ENCODE measurements around the gene ICE1. TPM values are rescaled to one million over a fixed set of nuclear protein-coding genes. Genes with fewer than 3 reads are reported as not detected.
"Not testable (repeated sequence)": the region's sequence is repeated elsewhere in the genome, so short reads cannot be mapped to it uniquely, and the experiment has no call there.

The ICE1 gene
- total and polyA plus RNA-seq, 2 donors = 11.1 to 20.3 TPM

GRCh38 chr5:5394384-5394986, 28.0 kb upstream of the ICE1 start:
- not testable (repeated sequence) for H3K4me1 ChIP-seq (ENCODE audit: control insufficient read depth in 2 of 2, insufficient read depth in 2 of 2, low read length in 2 of 2); H3K4me3 ChIP-seq (ENCODE audit: low read length in 2 of 2); DNase-seq (ENCODE audit: low read depth in 6 of 9, low spot score in 9 of 9); H3K36me3 ChIP-seq (ENCODE audit: control insufficient read depth in 2 of 2, insufficient read depth in 2 of 2, low read length in 1 of 2); H3K27ac ChIP-seq (ENCODE audit: low read depth in 1 of 2, low read length in 1 of 2); H3K27me3 ChIP-seq (ENCODE audit: control insufficient read depth in 2 of 2, insufficient read depth in 1 of 2, low read length in 1 of 2); H3K9me3 ChIP-seq (ENCODE audit: control insufficient read depth in 2 of 2, insufficient read depth in 1 of 2, low read length in 1 of 2)
- WGBS = 76% methylated on average over 6 of the region's 6 CpGs

GRCh38 chr5:5395093-5395492, 27.4 kb upstream of the ICE1 start:
- not testable (repeated sequence) for DNase-seq (ENCODE audit: low read depth in 6 of 9, low spot score in 9 of 9); H3K27me3 ChIP-seq (ENCODE audit: control insufficient read depth in 2 of 2, insufficient read depth in 1 of 2, low read length in 1 of 2); H3K27ac ChIP-seq (ENCODE audit: low read depth in 1 of 2, low read length in 1 of 2); H3K4me3 ChIP-seq (ENCODE audit: low read length in 2 of 2); H3K36me3 ChIP-seq (ENCODE audit: control insufficient read depth in 2 of 2, insufficient read depth in 2 of 2, low read length in 1 of 2); H3K4me1 ChIP-seq (ENCODE audit: control insufficient read depth in 2 of 2, insufficient read depth in 2 of 2, low read length in 2 of 2); H3K9me3 ChIP-seq (ENCODE audit: control insufficient read depth in 2 of 2, insufficient read depth in 1 of 2, low read length in 1 of 2)
- 86% methylated on average over 8 of the region's 8 CpGs for whole genome bisulfite sequencing

GRCh38 chr5:5398071-5398470, 24.4 kb upstream of the ICE1 start:
- 72% methylated on average over 2 of the region's 2 CpGs for WGBS

DNA sequence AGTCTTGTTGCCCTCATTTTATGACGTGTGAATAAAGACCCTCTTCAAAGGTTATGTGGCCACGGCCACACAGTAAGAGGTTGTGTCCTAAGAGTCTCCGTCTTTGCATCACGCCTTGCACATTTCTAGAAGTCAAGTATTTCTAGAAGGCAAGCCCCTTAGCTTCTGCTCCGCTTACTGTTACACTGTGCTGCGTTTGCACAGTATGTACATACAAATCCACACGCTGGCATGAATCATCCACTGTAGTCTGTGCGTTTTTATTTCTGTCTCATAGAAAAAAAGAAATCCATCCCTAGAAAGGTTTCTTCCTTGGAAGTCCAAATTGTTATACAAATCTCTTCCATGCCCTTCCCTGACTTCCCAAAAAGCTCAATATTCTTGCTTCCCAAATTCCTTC, 21.4 kb upstream of the ICE1 start:
- no peaks in the 10 kb centered on the region for H3K27me3 ChIP-seq (ENCODE audit: control insufficient read depth in 2 of 2, insufficient read depth in 1 of 2, low read length in 1 of 2)
- no peaks in the 10 kb centered on the region for H3K36me3 ChIP-seq (ENCODE audit: control insufficient read depth in 2 of 2, insufficient read depth in 2 of 2, low read length in 1 of 2)
- 98% methylated on average over 8 of the region's 8 CpGs for WGBS
- DNase-seq (ENCODE audit: low read depth in 6 of 9, low spot score in 9 of 9) = no peak
- no peak overlapping the region for H3K27ac ChIP-seq (ENCODE audit: low read depth in 1 of 2, low read length in 1 of 2)
- H3K4me3 ChIP-seq (ENCODE audit: low read length in 2 of 2) = no peak overlapping the region
- H3K9me3 ChIP-seq (ENCODE audit: control insufficient read depth in 2 of 2, insufficient read depth in 1 of 2, low read length in 1 of 2) = no peaks in the 10 kb centered on the region
- no peaks in the 10 kb centered on the region for H3K4me1 ChIP-seq (ENCODE audit: control insufficient read depth in 2 of 2, insufficient read depth in 2 of 2, low read length in 2 of 2)

More at GRCh38 chr5:5398071-5398470, 24.4 kb upstream of the ICE1 start:
- Histone ChIP-seq H3K27ac (ENCODE audit: low read depth in 1 of 2, low read length in 1 of 2) (no peak overlapping the region), H3K9me3 (ENCODE audit: control insufficient read depth in 2 of 2, insufficient read depth in 1 of 2, low read length in 1 of 2) (no peaks in the 10 kb centered on the region), H3K4me3 (ENCODE audit: low read length in 2 of 2) (no peak overlapping the region), H3K36me3 (ENCODE audit: control insufficient read depth in 2 of 2, insufficient read depth in 2 of 2, low read length in 1 of 2) (no peaks in the 10 kb centered on the region), H3K4me1 (ENCODE audit: control insufficient read depth in 2 of 2, insufficient read depth in 2 of 2, low read length in 2 of 2) (no peaks in the 10 kb centered on the region), H3K27me3 (ENCODE audit: control insufficient read depth in 2 of 2, insufficient read depth in 1 of 2, low read length in 1 of 2) (no peaks in the 10 kb centered on the region)
- no peak for DNase-seq (ENCODE audit: low read depth in 6 of 9, low spot score in 9 of 9)

DNA sequence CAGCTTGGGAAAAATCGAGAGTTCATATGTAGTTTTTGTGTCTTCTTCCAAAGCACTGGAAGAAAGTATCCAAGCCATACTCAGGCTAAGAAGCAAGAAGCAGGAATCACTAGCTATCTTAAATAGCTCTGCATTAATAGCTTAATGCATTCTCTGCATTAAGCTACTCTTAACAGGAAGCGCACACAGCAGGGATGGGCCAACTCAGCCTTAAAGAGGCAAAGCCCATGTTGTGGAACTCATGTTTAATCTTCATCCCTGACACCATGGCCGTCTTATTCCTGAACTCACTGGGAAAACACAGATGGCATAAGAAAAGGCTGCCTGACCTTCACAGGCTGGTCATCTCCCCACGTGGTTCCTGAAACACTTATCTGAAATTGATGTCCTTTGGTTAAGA, 18.7 kb upstream of the ICE1 start:
- Histone ChIP-seq H3K9me3 (ENCODE audit: control insufficient read depth in 2 of 2, insufficient read depth in 1 of 2, low read length in 1 of 2) (peaks cover 0 to 8% of the 10 kb centered on the region in 2 donors), H3K27ac (ENCODE audit: low read depth in 1 of 2, low read length in 1 of 2) (no peak overlapping the region), H3K4me3 (ENCODE audit: low read length in 2 of 2) (no peak overlapping the region), H3K27me3 (ENCODE audit: control insufficient read depth in 2 of 2, insufficient read depth in 1 of 2, low read length in 1 of 2) (no peaks in the 10 kb centered on the region), H3K36me3 (ENCODE audit: control insufficient read depth in 2 of 2, insufficient read depth in 2 of 2, low read length in 1 of 2) (no peaks in the 10 kb centered on the region), H3K4me1 (ENCODE audit: control insufficient read depth in 2 of 2, insufficient read depth in 2 of 2, low read length in 2 of 2) (no peaks in the 10 kb centered on the region)
- no peak for DNase-seq (ENCODE audit: low read depth in 6 of 9, low spot score in 9 of 9)
- 90% methylated on average over 4 of the region's 4 CpGs for WGBS

- 97% methylated on average over 5 of the region's 5 CpGs for WGBS
- Histone ChIP-seq H3K4me1 (ENCODE audit: control insufficient read depth in 2 of 2, insufficient read depth in 2 of 2, low read length in 2 of 2) (no peaks in the 10 kb centered on the region), H3K27me3 (ENCODE audit: control insufficient read depth in 2 of 2, insufficient read depth in 1 of 2, low read length in 1 of 2) (no peaks in the 10 kb centered on the region), H3K9me3 (ENCODE audit: control insufficient read depth in 2 of 2, insufficient read depth in 1 of 2, low read length in 1 of 2) (peaks cover 2 to 14% of the 10 kb centered on the region in 2 donors), H3K36me3 (ENCODE audit: control insufficient read depth in 2 of 2, insufficient read depth in 2 of 2, low read length in 1 of 2) (no peaks in the 10 kb centered on the region), H3K27ac (ENCODE audit: low read depth in 1 of 2, low read length in 1 of 2) (no peak overlapping the region), H3K4me3 (ENCODE audit: low read length in 2 of 2) (no peak overlapping the region)
- no peak for DNase-seq (ENCODE audit: low read depth in 6 of 9, low spot score in 9 of 9)
These were observed 18.1 kb upstream of the ICE1 start for GRCh38 chr5:5404381-5404780.

DNA sequence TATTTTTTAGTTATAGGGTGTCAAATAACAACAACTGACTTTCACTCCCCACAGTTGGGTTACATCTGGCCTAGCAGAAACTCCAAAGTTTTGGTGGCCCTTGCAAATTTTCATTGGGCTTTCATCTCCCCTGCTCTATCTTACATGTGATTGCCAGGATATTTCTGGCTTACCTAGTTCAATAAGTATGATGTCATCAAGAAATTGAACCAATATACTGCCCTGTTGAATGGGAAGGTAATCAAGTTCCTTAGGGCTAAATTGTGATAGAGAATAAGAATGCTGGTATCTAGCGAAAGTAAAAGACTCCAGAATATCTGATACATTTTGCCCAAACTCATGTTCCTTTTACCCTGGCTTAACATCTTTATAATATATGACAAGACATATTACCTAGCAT, 17.0 kb upstream of the ICE1 start:
- DNase-seq (ENCODE audit: low read depth in 6 of 9, low spot score in 9 of 9) = no peak
- H3K27me3 ChIP-seq (ENCODE audit: control insufficient read depth in 2 of 2, insufficient read depth in 1 of 2, low read length in 1 of 2) = no peaks in the 10 kb centered on the region
- H3K36me3 ChIP-seq (ENCODE audit: control insufficient read depth in 2 of 2, insufficient read depth in 2 of 2, low read length in 1 of 2) = no peaks in the 10 kb centered on the region
- no peak overlapping the region for H3K4me3 ChIP-seq (ENCODE audit: low read length in 2 of 2)
- H3K27ac ChIP-seq (ENCODE audit: low read depth in 1 of 2, low read length in 1 of 2) = no peak overlapping the region
- no peaks in the 10 kb centered on the region for H3K4me1 ChIP-seq (ENCODE audit: control insufficient read depth in 2 of 2, insufficient read depth in 2 of 2, low read length in 2 of 2)
- H3K9me3 ChIP-seq (ENCODE audit: control insufficient read depth in 2 of 2, insufficient read depth in 1 of 2, low read length in 1 of 2) = peaks cover 3 to 18% of the 10 kb centered on the region in 2 donors
- 93% methylated on average over 1 of the region's 1 CpG for WGBS

DNA sequence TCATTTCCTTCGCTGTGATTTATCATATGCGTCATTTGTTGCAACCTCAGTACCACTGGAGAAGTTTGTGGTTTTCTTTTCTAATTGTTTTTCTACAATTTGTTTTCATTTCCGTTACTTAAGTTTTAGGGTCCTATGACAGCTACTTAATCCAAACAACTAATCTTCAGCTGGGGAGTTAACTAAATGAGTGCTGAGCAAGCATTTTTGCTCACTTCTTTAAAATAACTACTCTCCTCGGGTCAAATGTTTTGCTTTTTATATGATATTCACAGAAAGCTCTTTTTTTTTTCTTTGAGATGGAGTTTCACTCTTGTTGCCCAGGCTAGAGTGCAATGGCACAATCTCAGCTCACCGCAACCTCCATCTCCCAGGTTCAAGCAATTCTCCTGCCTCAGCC, 14.6 kb upstream of the ICE1 start:
- Histone ChIP-seq H3K27me3 (ENCODE audit: control insufficient read depth in 2 of 2, insufficient read depth in 1 of 2, low read length in 1 of 2) (no peaks in the 10 kb centered on the region), H3K4me1 (ENCODE audit: control insufficient read depth in 2 of 2, insufficient read depth in 2 of 2, low read length in 2 of 2) (no peaks in the 10 kb centered on the region), H3K36me3 (ENCODE audit: control insufficient read depth in 2 of 2, insufficient read depth in 2 of 2, low read length in 1 of 2) (no peaks in the 10 kb centered on the region), H3K27ac (ENCODE audit: low read depth in 1 of 2, low read length in 1 of 2) (no peak overlapping the region), H3K9me3 (ENCODE audit: control insufficient read depth in 2 of 2, insufficient read depth in 1 of 2, low read length in 1 of 2) (peaks cover 3 to 18% of the 10 kb centered on the region in 2 donors), H3K4me3 (ENCODE audit: low read length in 2 of 2) (no peak overlapping the region)
- 96% methylated on average over 5 of the region's 5 CpGs for WGBS
- no peak for DNase-seq (ENCODE audit: low read depth in 6 of 9, low spot score in 9 of 9)

GRCh38 chr5:5409151-5409810, 13.2 kb upstream of the ICE1 start:
- no peaks in the 10 kb centered on the region for H3K4me1 ChIP-seq (ENCODE audit: control insufficient read depth in 2 of 2, insufficient read depth in 2 of 2, low read length in 2 of 2)
- H3K9me3 ChIP-seq (ENCODE audit: control insufficient read depth in 2 of 2, insufficient read depth in 1 of 2, low read length in 1 of 2) = peaks cover 3 to 18% of the 10 kb centered on the region in 2 donors
- H3K4me3 ChIP-seq (ENCODE audit: low read length in 2 of 2) = no peak overlapping the region
- DNase-seq (ENCODE audit: low read depth in 6 of 9, low spot score in 9 of 9) = peak in 4 of 9 donors; percentile 7 to 55 (median 18)
- no peak overlapping the region for H3K27ac ChIP-seq (ENCODE audit: low read depth in 1 of 2, low read length in 1 of 2)
- H3K36me3 ChIP-seq (ENCODE audit: control insufficient read depth in 2 of 2, insufficient read depth in 2 of 2, low read length in 1 of 2) = no peaks in the 10 kb centered on the region
- no peaks in the 10 kb centered on the region for H3K27me3 ChIP-seq (ENCODE audit: control insufficient read depth in 2 of 2, insufficient read depth in 1 of 2, low read length in 1 of 2)
- 97% methylated on average over 4 of the region's 4 CpGs for WGBS
